H9 (cell line): ENCODE results near the gene GDF15. TPM values are rescaled to one million over a fixed set of nuclear protein-coding genes. Genes with fewer than 3 reads are reported as not detected.
"Not testable (repeated sequence)": the region's sequence is repeated elsewhere in the genome, so short reads cannot be mapped to it uniquely, and the experiment has no call there.

ENCODE experiments used
- DNase-seq: peaks from one replicate; pipeline ENCODE4 v3.0.0-alpha.2; 2017
- H2AFZ ChIP-seq: one replicate; pipeline ENCODE4 v1.6.1; 2013; ENCODE audit warnings: mild to moderate bottlenecking, low read length, control low read depth, moderate library complexity
- H2AK5ac ChIP-seq: 2 replicates; pipeline ENCODE4 v1.6.1; 2013; ENCODE audit warnings: low read length, control low read depth, mixed read lengths; ENCODE audit not compliant: insufficient read length
- H2BK120ac ChIP-seq: one replicate; pipeline ENCODE4 v1.6.1; 2013; ENCODE audit warnings: low read depth, mild to moderate bottlenecking, low read length, control low read depth, inconsistent platforms; ENCODE audit not compliant: poor library complexity, severe bottlenecking
- H2BK12ac ChIP-seq: 2 replicates; pipeline ENCODE4 v1.6.1; 2013; ENCODE audit warnings: low read length, control low read depth, mixed read lengths, low read depth; ENCODE audit not compliant: insufficient read length
- H2BK15ac ChIP-seq: 2 replicates; pipeline ENCODE4 v1.6.1; 2013; ENCODE audit warnings: low read depth, low read length, control low read depth
- H2BK20ac ChIP-seq: one replicate; pipeline ENCODE4 v1.6.1; 2013; ENCODE audit warnings: low read depth, mild to moderate bottlenecking, low read length, control low read depth, inconsistent platforms; ENCODE audit not compliant: poor library complexity, severe bottlenecking
- H2BK5ac ChIP-seq: 2 replicates; pipeline ENCODE4 v1.6.1; 2013; ENCODE audit warnings: low read length, control low read depth, mixed read lengths; ENCODE audit not compliant: insufficient read length
- H3K14ac ChIP-seq: 2 replicates; pipeline ENCODE4 v1.6.1; 2013; ENCODE audit warnings: low read length, control low read depth; ENCODE audit not compliant: insufficient read depth
- H3K18ac ChIP-seq: 2 replicates; pipeline ENCODE4 v1.6.1; 2013; ENCODE audit warnings: low read depth, mild to moderate bottlenecking, mixed read lengths, low read length, control low read depth; ENCODE audit not compliant: insufficient read length
- H3K23ac ChIP-seq: 2 replicates; pipeline ENCODE4 v1.6.1; 2013; ENCODE audit warnings: low read length, control low read depth, mixed read lengths, low read depth; ENCODE audit not compliant: insufficient read length
- H3K23me2 ChIP-seq: 2 replicates; pipeline ENCODE4 v1.6.1; 2013; ENCODE audit warnings: low read depth, mild to moderate bottlenecking, mixed read lengths, low read length, control low read depth; ENCODE audit not compliant: insufficient read length, poor library complexity, severe bottlenecking
- H3K27ac ChIP-seq: 2 replicates; pipeline ENCODE4 v1.5.1; 2013; ENCODE audit warnings: low read length, control low read depth, mixed read lengths, low read depth; ENCODE audit not compliant: insufficient read length
- H3K27me3 ChIP-seq: 2 replicates; pipeline ENCODE4 v1.6.1; 2013; ENCODE audit warnings: low read length, control low read depth, inconsistent platforms; ENCODE audit not compliant: insufficient read depth
- H3K4ac ChIP-seq: 2 replicates; pipeline ENCODE4 v1.6.1; 2013; ENCODE audit warnings: low read depth, mild to moderate bottlenecking, control low read depth, inconsistent platforms, low read length, moderate library complexity
- H3K4me1 ChIP-seq: 2 replicates; pipeline ENCODE4 v1.6.1; 2013; ENCODE audit warnings: low read length, control low read depth, inconsistent platforms; ENCODE audit not compliant: insufficient read depth
- H3K4me2 ChIP-seq: 2 replicates; pipeline ENCODE4 v1.6.1; 2013; ENCODE audit warnings: low read length, control low read depth, mixed read lengths; ENCODE audit not compliant: insufficient read length, insufficient read depth
- H3K56ac ChIP-seq: 2 replicates; pipeline ENCODE4 v1.6.1; 2013; ENCODE audit warnings: low read depth, mild to moderate bottlenecking, mixed read lengths, low read length, control low read depth; ENCODE audit not compliant: insufficient read length
- H3K79me1 ChIP-seq: 2 replicates; pipeline ENCODE4 v1.6.1; 2013; ENCODE audit warnings: low read depth, mild to moderate bottlenecking, moderate library complexity, low read length, control low read depth, inconsistent platforms; ENCODE audit not compliant: insufficient read depth, poor library complexity, severe bottlenecking
- H3K79me2 ChIP-seq: 2 replicates; pipeline ENCODE4 v1.6.1; 2013; ENCODE audit warnings: low read length, control low read depth, inconsistent platforms; ENCODE audit not compliant: insufficient read depth
- H3K9ac ChIP-seq: 2 replicates; pipeline ENCODE4 v1.6.1; 2013; ENCODE audit warnings: low read length, control low read depth, mixed read lengths; ENCODE audit not compliant: insufficient read length; ENCODE audit errors: extremely low read depth
- H3K9me3 ChIP-seq: one replicate; pipeline ENCODE4 v1.6.1; 2013; ENCODE audit warnings: low read depth, low read length, inconsistent platforms; ENCODE audit not compliant: control insufficient read depth
- H3T11ph ChIP-seq: one replicate; pipeline ENCODE4 v1.6.1; 2013; ENCODE audit warnings: mild to moderate bottlenecking, low read length, control low read depth, inconsistent platforms
- H4K20me1 ChIP-seq: one replicate; pipeline ENCODE4 v1.6.1; 2013; ENCODE audit not compliant: control insufficient read depth, insufficient read length, insufficient read depth
- H4K5ac ChIP-seq: 2 replicates; pipeline ENCODE4 v1.6.1; 2013; ENCODE audit warnings: low read depth, mild to moderate bottlenecking, mixed read lengths, low read length, control low read depth; ENCODE audit not compliant: insufficient read length
- H4K8ac ChIP-seq: replicated peaks from 2 replicates; pipeline ENCODE4 v1.6.1; 2013; ENCODE audit warnings: low read length, control low read depth, mixed read lengths, low read depth; ENCODE audit not compliant: insufficient read length
- H4K91ac ChIP-seq: 2 replicates; pipeline ENCODE4 v1.6.1; 2013; ENCODE audit warnings: low read depth, mild to moderate bottlenecking, moderate library complexity, mixed read lengths, low read length, control low read depth; ENCODE audit not compliant: insufficient read length
- H3K27ac Mint-ChIP-seq, 3 experiments: 2 replicates in 2 of 3; 3 replicates in 1 of 3; pipeline ENCODE4 v1.8.0; 2020 to 2021; ENCODE audit warnings: mixed read lengths in 3 of 3, mild to moderate bottlenecking in 1 of 3, moderate library complexity in 1 of 3
- H3K27me3 Mint-ChIP-seq: 2 replicates; pipeline ENCODE4 v1.8.0; 2021; ENCODE audit warnings: low read depth, mild to moderate bottlenecking, moderate library complexity, mixed read lengths
- H3K36me3 Mint-ChIP-seq, 3 experiments: 2 replicates in 2 of 3; 3 replicates in 1 of 3; pipeline ENCODE4 v1.8.0; 2020 to 2021; ENCODE audit warnings: low read depth in 3 of 3, mixed read lengths in 3 of 3; ENCODE audit not compliant: insufficient read depth in 1 of 3
- H3K4me1 Mint-ChIP-seq, 2 experiments: 2 replicates each; pipeline ENCODE4 v1.8.0; 2020; ENCODE audit warnings: mixed read lengths in 2 of 2
- H3K4me3 Mint-ChIP-seq, 2 experiments: 2 replicates in 1 of 2; 3 replicates in 1 of 2; pipeline ENCODE4 v1.8.0; 2020 to 2021; ENCODE audit warnings: mild to moderate bottlenecking in 2 of 2, mixed read lengths in 2 of 2, moderate library complexity in 1 of 2
- H3K9me3 Mint-ChIP-seq, 2 experiments: 2 replicates in 1 of 2; 3 replicates in 1 of 2; pipeline ENCODE4 v1.8.0; 2020; ENCODE audit warnings: mild to moderate bottlenecking in 2 of 2, mixed read lengths in 2 of 2, moderate library complexity in 1 of 2
- WGBS: extraction: QIAGEN DNeasy Blood & Tissue Kit; methylation state at CpG from one replicate; pipeline ENCODE4 v1.1.7; 2013; ENCODE audit warnings: missing lambda C conversion rate, low lambda C conversion rate, mixed read lengths; ENCODE audit not compliant: insufficient read length; ENCODE audit errors: extremely low coverage; 5-methylcytosine and 5-hydroxymethylcytosine counted together
- total RNA-seq: library from RNA; stranded (reverse); gene quantifications from 2 replicates; pipeline ENCODE4 v1.2.1, GENCODE V29; 2021

The GDF15 gene
- total RNA-seq, 1 experiment from 2014 or later: 5.7 TPM

DNA sequence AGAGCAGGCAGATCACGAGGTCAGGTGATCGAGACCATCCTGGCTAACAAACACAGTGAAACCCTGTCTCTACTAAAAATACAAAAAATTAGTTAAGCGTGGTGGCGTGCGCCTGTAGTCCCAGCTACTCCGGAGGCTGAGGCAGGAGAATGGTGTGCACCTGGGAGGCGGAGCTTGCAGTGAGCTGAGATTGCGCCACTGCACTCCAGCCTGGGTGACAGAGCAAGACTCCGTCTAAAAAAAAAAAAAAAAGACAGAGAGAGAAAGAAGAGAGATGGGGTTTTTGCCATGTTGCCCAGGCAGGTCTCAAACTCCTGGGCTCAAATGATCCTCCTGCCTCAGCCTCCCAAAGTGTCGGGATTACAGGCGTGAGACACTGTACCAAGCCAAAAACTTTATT is 19.8 kb downstream of the GDF15 start:
- H4K8ac ChIP-seq, H3K27ac Mint-ChIP-seq, H2AFZ ChIP-seq, H3K4ac ChIP-seq, H2BK12ac ChIP-seq, H3K9ac ChIP-seq, H3K4me1 ChIP-seq, H3K23me2 ChIP-seq, H4K5ac ChIP-seq, H3K79me1 ChIP-seq, H2AK5ac ChIP-seq, H2BK15ac ChIP-seq, H3K14ac ChIP-seq, H2BK20ac ChIP-seq, H2BK120ac ChIP-seq, H3K9me3 Mint-ChIP-seq, H3K18ac ChIP-seq, H3K4me3 Mint-ChIP-seq, H3K36me3 Mint-ChIP-seq, H3K9me3 ChIP-seq, H3K56ac ChIP-seq, H3K27ac ChIP-seq, H2BK5ac ChIP-seq, H3K27me3 ChIP-seq, H3K4me2 ChIP-seq, H4K20me1 ChIP-seq, H3T11ph ChIP-seq, H3K79me2 ChIP-seq, DNase-seq, H3K27me3 Mint-ChIP-seq, H3K23ac ChIP-seq, H4K91ac ChIP-seq: not testable (repeated sequence)
- H3K4me1 Mint-ChIP-seq: peaks cover 7 to 12% of the 10 kb centered on the region in 2 experiments
- no CpG with 5 or more reads among the region's 11 CpGs for WGBS
